HepG2 (cell line): ENCODE results near the gene PIEZO2. TPM values are rescaled to one million over a fixed set of nuclear protein-coding genes. Genes with fewer than 3 reads are reported as not detected.

Experiments
- CEBPG ChIP-seq: IDR thresholded peaks from 2 replicates; pipeline ENCODE4 v1.6.1; 2016
- CREB1 ChIP-seq, 2 experiments: fragments of 450-650 bp in 1 of 2; IDR thresholded peaks; 2 replicates each; pipeline ENCODE4 v1.6.1; 2016 to 2017; ENCODE audit warnings: control low read depth in 1 of 2, mild to moderate bottlenecking in 1 of 2, missing compliant biosample characterization in 1 of 2, missing genetic modification characterization in 1 of 2
- FOXC1 ChIP-seq: sonication (generic); formaldehyde crosslinking; IDR thresholded peaks from 2 replicates; pipeline ENCODE4 v1.8.0; 2022; ENCODE audit warnings: mild to moderate bottlenecking, missing genetic modification reagents, borderline replicate concordance
- RARA ChIP-seq: IDR thresholded peaks from 2 replicates; pipeline ENCODE4 v1.6.1; 2016; ENCODE audit warnings: missing genetic modification reagents, missing compliant biosample characterization
- SALL1 ChIP-seq: sonication (generic); formaldehyde crosslinking; IDR thresholded peaks from 2 replicates; pipeline ENCODE4 v1.8.0; 2022; ENCODE audit warnings: mild to moderate bottlenecking, missing genetic modification reagents
- TCF7 ChIP-seq: sonication (generic); IDR thresholded peaks from 2 replicates; pipeline ENCODE4 v1.6.1; 2016; ENCODE audit warnings: antibody characterized with exemption, low read depth
- TEAD2 ChIP-seq: sonication (generic); formaldehyde crosslinking; IDR thresholded peaks from 2 replicates; pipeline ENCODE4 v1.9.0; 2021; ENCODE audit warnings: missing genetic modification reagents
- ZNF274 ChIP-seq: sonication (generic); formaldehyde crosslinking; IDR thresholded peaks from 2 replicates; pipeline ENCODE4 v1.5.1; 2020; ENCODE audit warnings: mild to moderate bottlenecking, missing genetic modification reagents
- polyA plus RNA-seq, 8 experiments: library from polyadenylated mRNA; depleted of rRNA in 3 of 8; stranded (reverse) in 7 of 8; unstranded in 1 of 8; fragments of >200 nt; fragmentation: Illumina TruSeq in 4 of 8; extraction: Trizol in 4 of 8; gene quantifications; 2 replicates each; pipeline versions ENCODE4 v1.2.1 to v1.2.3, GENCODE V29; 2011 to 2016; ENCODE audit warnings: low read depth in 4 of 8, missing spikeins in 1 of 8, mixed read lengths in 1 of 8; ENCODE audit not compliant: insufficient read depth in 1 of 8
- total RNA-seq, 5 experiments: library from RNA; depleted of rRNA; stranded (reverse); fragments of >200 nt; fragmentation: Illumina TruSeq; extraction: Trizol; gene quantifications; 2 replicates each; pipeline ENCODE4 v1.2.3, GENCODE V29; 2016; ENCODE audit warnings: low read depth in 1 of 5
- TF ChIP-seq, protein P1 (sequence below): sonication (generic); formaldehyde crosslinking; IDR thresholded peaks from 2 replicates; pipeline ENCODE4 v1.8.0; 2022; ENCODE audit warnings: missing genetic modification reagents, mild to moderate bottlenecking, inconsistent platforms, borderline replicate concordance
- TF ChIP-seq, protein P2 (sequence below): IDR thresholded peaks from 2 replicates; pipeline ENCODE4 v1.6.1; 2016; ENCODE audit warnings: low read depth
- TF ChIP-seq, protein P3 (sequence below): sonication (generic); formaldehyde crosslinking; IDR thresholded peaks from 2 replicates; pipeline ENCODE4 v1.4.0; 2020; ENCODE audit warnings: mild to moderate bottlenecking, missing genetic modification reagents
- TF ChIP-seq, protein P4 (sequence below): sonication (generic); formaldehyde crosslinking; IDR thresholded peaks from 2 replicates; pipeline ENCODE4 v1.5.0; 2020; ENCODE audit warnings: mild to moderate bottlenecking, missing genetic modification reagents
- TF ChIP-seq, protein P5 (sequence below): sonication (generic); formaldehyde crosslinking; IDR thresholded peaks from 2 replicates; pipeline ENCODE4 v1.5.0; 2020; ENCODE audit warnings: mild to moderate bottlenecking, missing genetic modification reagents
- TF ChIP-seq, protein P6 (sequence below): sonication (generic); formaldehyde crosslinking; IDR thresholded peaks from 2 replicates; pipeline ENCODE4 v1.8.1; 2023; ENCODE audit warnings: mild to moderate bottlenecking, inconsistent platforms, moderate library complexity, missing genetic modification reagents, borderline replicate concordance

PIEZO2 gene
- total and polyA plus RNA-seq, 2 of the 13 experiments (the other 11 are each of a cell fraction or from before 2014, with no cell fraction given) = 15.2 to 27.2 TPM

DNA sequence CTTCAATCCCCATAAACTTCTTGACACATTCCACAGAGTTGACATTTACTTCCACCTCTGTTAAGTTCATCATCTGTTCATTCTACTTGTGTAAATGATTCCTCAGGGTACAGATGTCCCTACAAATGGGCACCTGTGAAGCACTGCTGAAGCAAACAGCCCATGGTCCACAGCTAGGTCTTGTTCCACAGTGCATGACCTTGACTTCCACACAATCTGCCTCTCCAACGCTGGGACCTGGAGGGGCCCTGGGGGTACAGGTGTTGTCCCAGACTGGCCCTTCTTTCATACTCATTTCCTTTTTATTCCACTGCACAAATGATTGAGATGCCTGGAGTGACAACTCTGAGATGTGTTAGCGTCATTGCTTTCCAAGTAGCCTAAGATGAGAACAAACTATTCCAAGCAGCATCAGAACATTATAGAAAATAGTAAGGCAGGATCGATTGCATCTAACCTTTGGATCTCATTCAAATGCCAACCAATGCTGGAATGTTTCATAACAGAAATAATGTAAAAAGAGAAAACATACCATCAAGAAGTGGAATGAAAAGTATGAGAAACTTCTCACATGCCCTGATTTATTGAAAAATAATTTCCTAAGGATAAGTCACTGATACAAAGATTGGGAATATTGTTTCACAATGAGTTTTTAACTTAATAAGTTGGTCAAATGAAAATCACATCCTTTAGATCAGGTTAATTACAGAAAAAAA is 31.2 kb downstream of the PIEZO2 start (continued):
- TF ChIP-seq, protein P1, sequence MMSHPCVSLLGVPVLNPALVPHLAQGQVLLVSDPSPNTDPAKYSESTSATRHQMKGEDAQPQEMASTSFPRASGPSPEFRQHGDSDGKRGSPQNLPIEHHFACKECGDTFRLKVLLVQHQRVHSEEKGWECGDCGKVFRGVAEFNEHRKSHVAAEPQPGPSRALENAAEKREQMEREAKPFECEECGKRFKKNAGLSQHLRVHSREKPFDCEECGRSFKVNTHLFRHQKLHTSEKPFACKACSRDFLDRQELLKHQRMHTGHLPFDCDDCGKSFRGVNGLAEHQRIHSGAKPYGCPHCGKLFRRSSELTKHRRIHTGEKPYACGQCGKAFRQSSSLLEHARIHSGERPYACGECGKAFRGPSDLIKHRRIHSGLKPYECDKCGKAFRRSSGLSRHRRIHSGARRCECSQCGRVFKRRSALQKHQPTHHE (CRISPR knock-in tag) = no peak
- peak; percentile 85 for TF ChIP-seq SALL1 (CRISPR knock-in tag)
- TF ChIP-seq, protein P2, sequence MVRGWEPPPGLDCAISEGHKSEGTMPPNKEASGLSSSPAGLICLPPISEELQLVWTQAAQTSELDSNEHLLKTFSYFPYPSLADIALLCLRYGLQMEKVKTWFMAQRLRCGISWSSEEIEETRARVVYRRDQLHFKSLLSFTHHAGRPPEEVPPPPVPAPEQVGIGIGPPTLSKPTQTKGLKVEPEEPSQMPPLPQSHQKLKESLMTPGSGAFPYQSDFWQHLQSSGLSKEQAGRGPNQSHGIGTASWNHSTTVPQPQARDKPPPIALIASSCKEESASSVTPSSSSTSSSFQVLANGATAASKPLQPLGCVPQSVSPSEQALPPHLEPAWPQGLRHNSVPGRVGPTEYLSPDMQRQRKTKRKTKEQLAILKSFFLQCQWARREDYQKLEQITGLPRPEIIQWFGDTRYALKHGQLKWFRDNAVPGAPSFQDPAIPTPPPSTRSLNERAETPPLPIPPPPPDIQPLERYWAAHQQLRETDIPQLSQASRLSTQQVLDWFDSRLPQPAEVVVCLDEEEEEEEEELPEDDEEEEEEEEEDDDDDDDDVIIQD (CRISPR knock-in tag) = 0 out of 2 replicates have a peak, but pooled peaks have one; percentile 20
- TF ChIP-seq TCF7 = no peak
- TF ChIP-seq, protein P3, sequence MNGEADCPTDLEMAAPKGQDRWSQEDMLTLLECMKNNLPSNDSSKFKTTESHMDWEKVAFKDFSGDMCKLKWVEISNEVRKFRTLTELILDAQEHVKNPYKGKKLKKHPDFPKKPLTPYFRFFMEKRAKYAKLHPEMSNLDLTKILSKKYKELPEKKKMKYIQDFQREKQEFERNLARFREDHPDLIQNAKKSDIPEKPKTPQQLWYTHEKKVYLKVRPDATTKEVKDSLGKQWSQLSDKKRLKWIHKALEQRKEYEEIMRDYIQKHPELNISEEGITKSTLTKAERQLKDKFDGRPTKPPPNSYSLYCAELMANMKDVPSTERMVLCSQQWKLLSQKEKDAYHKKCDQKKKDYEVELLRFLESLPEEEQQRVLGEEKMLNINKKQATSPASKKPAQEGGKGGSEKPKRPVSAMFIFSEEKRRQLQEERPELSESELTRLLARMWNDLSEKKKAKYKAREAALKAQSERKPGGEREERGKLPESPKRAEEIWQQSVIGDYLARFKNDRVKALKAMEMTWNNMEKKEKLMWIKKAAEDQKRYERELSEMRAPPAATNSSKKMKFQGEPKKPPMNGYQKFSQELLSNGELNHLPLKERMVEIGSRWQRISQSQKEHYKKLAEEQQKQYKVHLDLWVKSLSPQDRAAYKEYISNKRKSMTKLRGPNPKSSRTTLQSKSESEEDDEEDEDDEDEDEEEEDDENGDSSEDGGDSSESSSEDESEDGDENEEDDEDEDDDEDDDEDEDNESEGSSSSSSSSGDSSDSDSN (CRISPR knock-in tag) = no peak
- no peak for TF ChIP-seq FOXC1 (CRISPR knock-in tag)
- peak; percentile 34 for TF ChIP-seq CEBPG (CRISPR knock-in tag)
- TF ChIP-seq, protein P4, sequence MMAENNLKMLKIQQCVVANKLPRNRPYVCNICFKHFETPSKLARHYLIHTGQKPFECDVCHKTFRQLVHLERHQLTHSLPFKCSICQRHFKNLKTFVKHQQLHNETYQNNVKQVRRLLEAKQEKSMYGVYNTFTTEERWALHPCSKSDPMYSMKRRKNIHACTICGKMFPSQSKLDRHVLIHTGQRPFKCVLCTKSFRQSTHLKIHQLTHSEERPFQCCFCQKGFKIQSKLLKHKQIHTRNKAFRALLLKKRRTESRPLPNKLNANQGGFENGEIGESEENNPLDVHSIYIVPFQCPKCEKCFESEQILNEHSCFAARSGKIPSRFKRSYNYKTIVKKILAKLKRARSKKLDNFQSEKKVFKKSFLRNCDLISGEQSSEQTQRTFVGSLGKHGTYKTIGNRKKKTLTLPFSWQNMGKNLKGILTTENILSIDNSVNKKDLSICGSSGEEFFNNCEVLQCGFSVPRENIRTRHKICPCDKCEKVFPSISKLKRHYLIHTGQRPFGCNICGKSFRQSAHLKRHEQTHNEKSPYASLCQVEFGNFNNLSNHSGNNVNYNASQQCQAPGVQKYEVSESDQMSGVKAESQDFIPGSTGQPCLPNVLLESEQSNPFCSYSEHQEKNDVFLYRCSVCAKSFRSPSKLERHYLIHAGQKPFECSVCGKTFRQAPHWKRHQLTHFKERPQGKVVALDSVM (CRISPR knock-in tag) = no peak
- no peak for TF ChIP-seq CREB1 (IDR thresholded peaks at IDR 0.05)
- no peak for TF ChIP-seq CREB1 (CRISPR knock-in tag; IDR thresholded peaks at IDR 0.05)
- TF ChIP-seq ZNF274 (CRISPR knock-in tag) = no peak
- TF ChIP-seq, protein P5, sequence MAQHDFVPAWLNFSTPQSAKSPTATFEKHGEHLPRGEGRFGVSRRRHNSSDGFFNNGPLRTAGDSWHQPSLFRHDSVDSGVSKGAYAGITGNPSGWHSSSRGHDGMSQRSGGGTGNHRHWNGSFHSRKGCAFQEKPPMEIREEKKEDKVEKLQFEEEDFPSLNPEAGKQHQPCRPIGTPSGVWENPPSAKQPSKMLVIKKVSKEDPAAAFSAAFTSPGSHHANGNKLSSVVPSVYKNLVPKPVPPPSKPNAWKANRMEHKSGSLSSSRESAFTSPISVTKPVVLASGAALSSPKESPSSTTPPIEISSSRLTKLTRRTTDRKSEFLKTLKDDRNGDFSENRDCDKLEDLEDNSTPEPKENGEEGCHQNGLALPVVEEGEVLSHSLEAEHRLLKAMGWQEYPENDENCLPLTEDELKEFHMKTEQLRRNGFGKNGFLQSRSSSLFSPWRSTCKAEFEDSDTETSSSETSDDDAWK (CRISPR knock-in tag) = no peak
- no peak for TF ChIP-seq TEAD2 (CRISPR knock-in tag)
- peak; percentile 57 for TF ChIP-seq RARA (CRISPR knock-in tag)
- TF ChIP-seq, protein P6, sequence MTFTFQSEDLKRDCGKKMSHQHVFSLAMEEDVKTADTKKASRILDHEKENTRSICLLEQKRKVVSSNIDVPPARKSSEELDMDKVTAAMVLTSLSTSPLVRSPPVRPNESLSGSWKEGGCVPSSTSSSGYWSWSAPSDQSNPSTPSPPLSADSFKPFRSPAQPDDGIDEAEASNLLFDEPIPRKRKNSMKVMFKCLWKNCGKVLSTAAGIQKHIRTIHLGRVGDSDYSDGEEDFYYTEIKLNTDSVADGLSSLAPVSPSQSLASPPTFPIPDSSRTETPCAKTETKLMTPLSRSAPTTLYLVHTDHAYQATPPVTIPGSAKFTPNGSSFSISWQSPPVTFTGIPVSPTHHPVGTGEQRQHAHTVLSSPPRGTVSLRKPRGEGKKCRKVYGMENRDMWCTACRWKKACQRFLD (CRISPR knock-in tag) = no peak
